ENCODE results near the gene FAF2.
A peak's percentile ranks its signal among the peaks of the same experiment; 100 is the strongest.
"Not testable (repeated sequence)": the region's sequence is repeated elsewhere in the genome, so short reads cannot be mapped to it uniquely, and the experiment has no call there.

Gene FAF2

GRCh38 chr5:176447978-176448608 is at the start of gene FAF2:
TSS of gene FAF2 (plus strand) at chr5:176448385. CDS start at chr5:176448408, 23 bp downstream.
- H3K4me3 ChIP-seq (ENCODE audit: low read depth, low read length), result peak within 1 kb of the TSS; percentile 99
- TF ChIP-seq, protein P1, sequence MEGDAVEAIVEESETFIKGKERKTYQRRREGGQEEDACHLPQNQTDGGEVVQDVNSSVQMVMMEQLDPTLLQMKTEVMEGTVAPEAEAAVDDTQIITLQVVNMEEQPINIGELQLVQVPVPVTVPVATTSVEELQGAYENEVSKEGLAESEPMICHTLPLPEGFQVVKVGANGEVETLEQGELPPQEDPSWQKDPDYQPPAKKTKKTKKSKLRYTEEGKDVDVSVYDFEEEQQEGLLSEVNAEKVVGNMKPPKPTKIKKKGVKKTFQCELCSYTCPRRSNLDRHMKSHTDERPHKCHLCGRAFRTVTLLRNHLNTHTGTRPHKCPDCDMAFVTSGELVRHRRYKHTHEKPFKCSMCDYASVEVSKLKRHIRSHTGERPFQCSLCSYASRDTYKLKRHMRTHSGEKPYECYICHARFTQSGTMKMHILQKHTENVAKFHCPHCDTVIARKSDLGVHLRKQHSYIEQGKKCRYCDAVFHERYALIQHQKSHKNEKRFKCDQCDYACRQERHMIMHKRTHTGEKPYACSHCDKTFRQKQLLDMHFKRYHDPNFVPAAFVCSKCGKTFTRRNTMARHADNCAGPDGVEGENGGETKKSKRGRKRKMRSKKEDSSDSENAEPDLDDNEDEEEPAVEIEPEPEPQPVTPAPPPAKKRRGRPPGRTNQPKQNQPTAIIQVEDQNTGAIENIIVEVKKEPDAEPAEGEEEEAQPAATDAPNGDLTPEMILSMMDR (IDR thresholded peaks at IDR 0.05; ENCODE audit: low read depth, low read length), result peak; percentile 86

DNA sequence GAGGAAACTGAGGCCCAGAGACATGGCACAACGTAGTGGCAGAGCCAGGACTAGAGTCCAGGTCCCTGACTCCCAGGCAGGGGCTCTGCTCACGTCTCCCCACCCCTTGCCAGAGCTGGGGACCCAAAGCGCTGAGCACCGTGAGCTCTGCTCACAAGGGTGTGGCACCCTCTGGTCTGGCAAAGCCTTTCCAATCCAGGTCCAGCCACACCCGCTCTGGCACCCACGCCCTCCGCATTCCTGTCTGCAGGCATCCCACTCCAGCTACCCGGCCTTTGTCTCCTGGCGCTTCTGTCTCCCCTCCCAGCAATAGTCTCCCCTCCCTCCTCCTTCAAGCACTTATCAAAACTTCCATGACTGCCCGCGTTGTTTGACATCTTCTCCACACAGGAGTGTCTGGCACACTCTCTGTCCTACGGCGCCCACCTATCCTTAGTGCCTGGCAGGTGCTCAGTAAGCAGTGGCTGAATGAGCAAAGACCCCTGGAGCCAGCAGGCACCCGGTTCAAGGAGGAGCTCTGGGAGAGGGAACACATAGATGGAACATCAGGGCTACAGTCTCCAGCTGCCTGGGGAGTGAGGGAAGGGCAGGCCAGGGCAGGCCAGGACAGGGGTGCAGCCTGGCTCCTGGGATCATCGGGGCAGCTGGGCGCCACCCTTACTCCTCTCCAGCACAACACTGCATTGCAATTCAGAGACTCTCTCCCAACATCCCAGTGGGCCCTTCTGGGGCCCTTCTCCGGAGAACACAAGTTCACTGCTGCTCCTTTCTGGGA is 47.6 kb upstream of the FAF2 start:
- H3K4me3 ChIP-seq (ENCODE audit: low read depth, low read length), result no peak overlapping the region
- TF ChIP-seq, protein P1 (IDR thresholded peaks at IDR 0.05; ENCODE audit: low read depth, low read length), result no peak

GRCh38 chr5:176401281-176402205 is 46.6 kb upstream of the FAF2 start:
- H3K4me3 ChIP-seq (ENCODE audit: low read depth, low read length), result no peak overlapping the region
- TF ChIP-seq, protein P1 (IDR thresholded peaks at IDR 0.05; ENCODE audit: low read depth, low read length), result no peak

DNA sequence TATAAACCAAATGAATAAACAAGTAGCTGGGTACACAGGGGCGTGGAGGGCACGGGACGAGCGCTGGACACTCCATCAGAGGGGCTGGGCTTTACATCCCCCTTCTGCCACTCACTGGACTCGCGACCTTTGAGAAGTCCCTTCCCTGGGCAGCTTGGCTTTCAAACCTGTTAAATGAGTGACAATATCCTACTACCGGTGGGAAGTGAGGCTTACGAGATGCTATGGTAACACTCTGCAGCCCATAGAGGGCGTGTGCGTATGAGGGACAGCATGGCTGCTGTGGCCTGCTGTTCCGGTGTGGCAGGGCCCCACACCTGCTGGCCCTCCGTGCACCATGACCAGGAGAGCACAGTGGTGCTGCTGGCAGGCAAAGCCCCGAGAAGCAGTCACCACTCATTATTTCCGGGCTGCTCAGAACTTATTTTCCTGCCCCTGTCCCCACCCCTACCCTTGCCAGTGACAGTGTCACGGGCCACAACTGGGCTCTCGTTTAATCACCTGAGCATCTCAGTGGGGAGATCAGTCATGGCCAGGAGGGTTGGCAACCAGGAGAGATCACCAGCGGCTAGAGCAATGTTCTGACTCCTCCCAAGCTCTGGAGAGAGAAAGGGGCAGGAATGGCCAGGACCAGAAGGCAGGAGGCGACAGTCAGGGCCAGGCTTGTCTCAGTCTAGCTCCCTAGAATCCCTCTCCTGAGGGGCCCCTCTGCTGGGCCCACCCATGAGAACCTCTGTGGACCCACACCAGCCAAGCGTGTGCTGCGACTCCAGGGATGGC is 42.3 kb upstream of the FAF2 start:
- H3K4me3 ChIP-seq (ENCODE audit: low read depth, low read length), result no peak overlapping the region
- TF ChIP-seq, protein P1 (IDR thresholded peaks at IDR 0.05; ENCODE audit: low read depth, low read length), result no peak

DNA sequence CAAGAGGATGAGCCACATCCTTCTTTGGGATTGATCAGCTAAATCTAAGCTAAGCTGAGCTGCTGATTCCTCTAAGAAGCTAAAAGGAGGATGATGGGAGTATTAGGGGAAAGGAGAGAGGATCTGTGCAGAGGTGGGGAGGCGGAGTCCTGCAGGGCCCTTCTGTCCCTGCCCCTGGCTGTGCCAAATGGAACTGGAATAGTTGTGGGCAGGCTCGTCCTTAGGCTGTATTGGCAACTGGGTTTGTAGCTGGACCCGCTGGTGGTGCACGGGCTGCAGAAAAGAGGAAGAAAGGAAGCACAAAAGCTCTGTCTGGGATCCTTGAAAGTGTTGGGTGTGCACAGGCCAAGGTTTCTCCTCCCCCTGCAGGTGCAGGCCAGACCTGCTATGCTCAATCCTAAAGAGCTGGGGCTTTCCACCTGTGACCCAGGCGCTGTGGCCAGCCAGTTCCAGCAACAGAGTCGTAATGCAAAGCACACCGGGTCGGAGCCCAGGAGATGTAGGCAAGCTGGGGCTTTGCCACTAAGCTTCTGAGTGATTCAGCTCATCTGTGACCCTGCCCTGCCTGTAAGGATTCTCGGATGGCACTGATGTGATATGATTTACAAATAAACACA is 41.6 kb upstream of the FAF2 start:
- H3K4me3 ChIP-seq (ENCODE audit: low read depth, low read length), result no peak overlapping the region
- TF ChIP-seq, protein P1 (IDR thresholded peaks at IDR 0.05; ENCODE audit: low read depth, low read length), result no peak

- TF ChIP-seq, protein P1 (IDR thresholded peaks at IDR 0.05; ENCODE audit: low read depth, low read length), result no peak
- H3K4me3 ChIP-seq (ENCODE audit: low read depth, low read length), result no peak overlapping the region
These were observed 40.5 kb upstream of the FAF2 start for GRCh38 chr5:176407456-176408251.

- not testable (repeated sequence) for H3K4me3 ChIP-seq (ENCODE audit: low read depth, low read length)
These were observed 40.0 kb upstream of the FAF2 start for GRCh38 chr5:176408252-176408573.
